Ovary (tissue), 9 donors: ENCODE results near the gene PPP2R2C. TPM values are rescaled to one million over a fixed set of nuclear protein-coding genes. Genes with fewer than 3 reads are reported as not detected.

Source experiments
- DNase-seq, 5 donors: peaks; one replicate each; pipeline ENCODE4 v3.0.0-alpha.2; 2019 to 2020
- H3K27ac ChIP-seq, 2 donors: fragments of 200-600 bp; one replicate each; pipeline versions ENCODE4 v1.5.1 to v1.8.0; 2019 to 2022
- H3K27me3 ChIP-seq: fragments of 200-600 bp; one replicate; pipeline ENCODE4 v1.8.0; 2022
- H3K36me3 ChIP-seq: fragments of 200-600 bp; sonication (generic); one replicate; pipeline ENCODE4 v1.5.1; 2019
- H3K4me1 ChIP-seq: one replicate; pipeline ENCODE4 v1.8.1; 2013; ENCODE audit warnings: mild to moderate bottlenecking, moderate library complexity; ENCODE audit not compliant: insufficient read depth
- H3K4me3 ChIP-seq: fragments of 200-600 bp; sonication (generic); one replicate; pipeline ENCODE4 v1.5.1; 2017
- H3K9me3 ChIP-seq, 2 donors: fragments of 200-600 bp in 1 of 2; sonication (generic) in 1 of 2; one replicate each; pipeline versions ENCODE4 v1.5.1 to v1.8.1; 2013 to 2019; ENCODE audit warnings: mild to moderate bottlenecking in 1 of 2, moderate library complexity in 1 of 2
- CTCF ChIP-seq, 3 donors: fragments of 450-650 bp in 2 of 3; fragments of 200-600 bp in 1 of 3; IDR thresholded peaks; one replicate each; pipeline versions ENCODE4 v1.5.1 to v1.8.0; 2016 to 2022; ENCODE audit warnings: antibody characterized with exemption in 3 of 3, mild to moderate bottlenecking in 1 of 3
- EP300 ChIP-seq: sonication (generic); formaldehyde crosslinking; IDR thresholded peaks from one replicate; pipeline ENCODE4 v1.6.1; 2017; ENCODE audit warnings: antibody characterized with exemption
- POLR2A ChIP-seq: fragments of 450-650 bp; IDR thresholded peaks from one replicate; pipeline ENCODE4 v1.6.1; 2017; ENCODE audit warnings: antibody characterized with exemption, mild to moderate bottlenecking, moderate library complexity
- WGBS, 3 donors: extraction: QIAGEN DNeasy Blood & Tissue Kit in 1 of 3; methylation state at CpG; one replicate each; pipeline versions ENCODE4 v1.1.5 to v1.1.7; 2013 to 2017; 5-methylcytosine and 5-hydroxymethylcytosine counted together
- intact Hi-C, 4 donors: fragments of 100-400 bp; cut with DNase I; formaldehyde crosslinking; loops; one replicate each; pipeline versions ENCODE4 v1.11.0 to v1.15.1; 2022 to 2023
- polyA plus RNA-seq, 2 donors: library from polyadenylated mRNA; stranded (reverse); fragments of 200-250 nt in 1 of 2; fragments of 350-450 nt in 1 of 2; fragmentation: Illumina TruSeq in 1 of 2; extraction: RNeasy Lipid Tissue Mini Kit (QIAGEN cat#74804) in 1 of 2; gene quantifications; one replicate each; pipeline ENCODE4 v1.2.3, GENCODE V29; 2013 to 2014
- total RNA-seq, 7 donors: library from RNA; depleted of rRNA in 2 of 7; stranded (reverse); fragments of >200 nt in 2 of 7; fragmentation: NEBNext Ultra II Directional in 3 of 7; extraction: Animal tissue kit (Norgen Biotek cat#: 25700) in 3 of 7; gene quantifications; one replicate each; pipeline versions ENCODE4 v1.1.0 to v1.2.4, GENCODE V29; 2016 to 2023
- donor health status: DM: no; HTN: no; CAD: no; lungs with moderate emphysema.
- donor health status: DM: no; HTN: no; CAD: no.
- donor health status: Bipolar disorder and iron deficiency.
- donor health status: DM: yes; HTN: yes; CAD: no.
- donor health status: DM: no; HTN: no; CAD: no.
- donor health status: DM: yes; HTN: yes; CAD: no.

The PPP2R2C gene
- total and polyA plus RNA-seq, 9 donors: 0.12 to 4.5 (median 0.77) TPM

- WGBS, 3 donors: 86 to 90% (median 86%) methylated on average over 33 of the region's 33 CpGs
- H3K27me3 ChIP-seq: no peaks in the 10 kb centered on the region
- no peaks in the 10 kb centered on the region for H3K36me3 ChIP-seq
- DNase-seq: no peak
- H3K4me1 ChIP-seq: no peaks in the 10 kb centered on the region
- H3K27ac ChIP-seq: no peak overlapping the region
- no peaks in the 10 kb centered on the region for H3K9me3 ChIP-seq
- intact Hi-C loops: no loop called here
- H3K4me3 ChIP-seq: no peak overlapping the region
- TF ChIP-seq CTCF (IDR thresholded peaks at IDR 0.05): no peak
- TF ChIP-seq EP300: no peak
- no peak for TF ChIP-seq POLR2A
Observed at GRCh38 chr4:6322761-6323566, 149.4 kb downstream of the PPP2R2C start.

GRCh38 chr4:6322067-6322760 lies 150.2 kb downstream of the PPP2R2C start:
- TF ChIP-seq EP300 (no peak), CTCF (IDR thresholded peaks at IDR 0.05) (no peak), POLR2A (no peak)
- Histone ChIP-seq H3K27ac (no peak overlapping the region), H3K4me1 (no peaks in the 10 kb centered on the region), H3K9me3 (no peaks in the 10 kb centered on the region), H3K36me3 (no peaks in the 10 kb centered on the region), H3K4me3 (no peak overlapping the region), H3K27me3 (no peaks in the 10 kb centered on the region)
- WGBS, 3 donors: 91 to 92% (median 92%) methylated on average over 21 to 23 of the region's 23 CpGs
- intact Hi-C loops: no loop called here
- DNase-seq: no peak

GRCh38 chr4:6321361-6321760 lies 151.1 kb downstream of the PPP2R2C start:
- H3K4me3 ChIP-seq: no peak overlapping the region
- WGBS, 3 donors: 74 to 87% (median 75%) methylated on average over 2 of the region's 2 CpGs
- no peak for DNase-seq
- TF ChIP-seq CTCF (IDR thresholded peaks at IDR 0.05) (no peak), EP300 (no peak), POLR2A (no peak)
- peaks cover 2% of the 10 kb centered on the region for H3K4me1 ChIP-seq
- H3K36me3 ChIP-seq: no peaks in the 10 kb centered on the region
- H3K27ac ChIP-seq: no peak overlapping the region
- H3K27me3 ChIP-seq: no peaks in the 10 kb centered on the region
- intact Hi-C loops: no loop called here
- no peaks in the 10 kb centered on the region for H3K9me3 ChIP-seq

- no peak for TF ChIP-seq POLR2A
- no peak for TF ChIP-seq EP300
- no peak for TF ChIP-seq CTCF (IDR thresholded peaks at IDR 0.05)
- no peak overlapping the region for H3K27ac ChIP-seq
- DNase-seq: no peak
- intact Hi-C loops: no loop called here
- no peak overlapping the region for H3K4me3 ChIP-seq
- no peaks in the 10 kb centered on the region for H3K9me3 ChIP-seq
- H3K4me1 ChIP-seq: peaks cover 2% of the 10 kb centered on the region
- 90 to 92% (median 90%) methylated on average over 6 of the region's 6 CpGs for WGBS, 3 donors
- H3K27me3 ChIP-seq: no peaks in the 10 kb centered on the region
- H3K36me3 ChIP-seq: no peaks in the 10 kb centered on the region
Observed at GRCh38 chr4:6320663-6321062, 151.8 kb downstream of the PPP2R2C start.
